Testis (tissue), 3 donors: Measurements from ENCODE around the gene AGA. TPM values are rescaled to one million over a fixed set of nuclear protein-coding genes. Genes with fewer than 3 reads are reported as not detected.

Experiments
- DNase-seq: peaks from one replicate; pipeline ENCODE4 v3.0.0-alpha.2; 2019
- H3K27ac ChIP-seq, 2 donors: fragments of 200-600 bp; sonication (generic); one replicate each; pipeline ENCODE4 v1.5.1; 2019
- H3K27me3 ChIP-seq: fragments of 200-600 bp; sonication (generic); one replicate; pipeline ENCODE4 v1.5.1; 2019
- H3K36me3 ChIP-seq: fragments of 200-600 bp; sonication (generic); one replicate; pipeline ENCODE4 v1.5.1; 2017; ENCODE audit warnings: low read depth; ENCODE audit errors: missing control alignments
- H3K4me1 ChIP-seq: fragments of 200-600 bp; sonication (generic); one replicate; pipeline ENCODE4 v1.5.1; 2019
- H3K4me3 ChIP-seq, 2 donors: fragments of 200-600 bp; sonication (generic); one replicate each; pipeline ENCODE4 v1.5.1; 2017 to 2019
- H3K9me3 ChIP-seq: fragments of 200-600 bp; sonication (generic); one replicate; pipeline ENCODE4 v1.5.1; 2017
- CTCF ChIP-seq, 3 experiments: fragments of 450-650 bp in 2 of 3; fragments of 200-600 bp in 1 of 3; sonication (generic) in 1 of 3; IDR thresholded peaks; one replicate each; pipeline ENCODE4 v1.5.1; 2016 to 2019; ENCODE audit warnings: antibody characterized with exemption in 3 of 3, mild to moderate bottlenecking in 2 of 3, moderate library complexity in 1 of 3
- POLR2A ChIP-seq: fragments of 450-650 bp; IDR thresholded peaks from one replicate; pipeline ENCODE4 v1.6.1; 2017; ENCODE audit warnings: antibody characterized with exemption, mild to moderate bottlenecking, moderate library complexity
- WGBS, 2 donors: methylation state at CpG; one replicate each; pipeline ENCODE4 v1.1.5; 2018; 5-methylcytosine and 5-hydroxymethylcytosine counted together
- intact Hi-C: fragments of 100-400 bp; cut with DNase I; formaldehyde crosslinking; loops from one replicate; pipeline ENCODE4 v1.15.1; 2023; ENCODE audit warnings: low total_unique reads
- polyA plus RNA-seq: library from polyadenylated mRNA; stranded (reverse); fragments of 350-450 nt; fragmentation: Illumina TruSeq; extraction: RNeasy Lipid Tissue Mini Kit (QIAGEN cat#74804); gene quantifications from one replicate; pipeline ENCODE4 v1.2.3, GENCODE V29; 2014; ENCODE audit warnings: low read depth, low replicate concordance; ENCODE audit not compliant: insufficient read depth
- total RNA-seq, 2 donors: library from RNA; depleted of rRNA; stranded (reverse); fragments of >200 nt; gene quantifications; one replicate each; pipeline ENCODE4 v1.2.3, GENCODE V29; 2016

Gene AGA
- total and polyA plus RNA-seq, 3 donors from 2014 or later = 24.0 to 50.2 (median 39.0) TPM

GRCh38 chr4:177410566-177410965 lies 31.7 kb downstream of the AGA start:
- H3K27ac ChIP-seq = no peak overlapping the region
- intact Hi-C loops = no loop called here
- H3K4me3 ChIP-seq = no peak overlapping the region
- TF ChIP-seq POLR2A (no peak), CTCF (IDR thresholded peaks at IDR 0.05) (no peak)
- H3K27me3 ChIP-seq = no peaks in the 10 kb centered on the region
- no peaks in the 10 kb centered on the region for H3K4me1 ChIP-seq
- no peaks in the 10 kb centered on the region for H3K9me3 ChIP-seq
- DNase-seq = no peak
- no peaks in the 10 kb centered on the region for H3K36me3 ChIP-seq

- Histone ChIP-seq H3K9me3 (no peaks in the 10 kb centered on the region), H3K27me3 (no peaks in the 10 kb centered on the region), H3K4me3 (peak overlapping the region; percentile 15 to 27), H3K27ac (no peak overlapping the region), H3K4me1 (no peaks in the 10 kb centered on the region), H3K36me3 (no peaks in the 10 kb centered on the region)
- WGBS, 2 donors = 68 to 84% methylated on average over 25 of the region's 25 CpGs
- intact Hi-C loops = no loop called here
- TF ChIP-seq CTCF (IDR thresholded peaks at IDR 0.05) (no peak), POLR2A (no peak)
- peak; percentile 26 for DNase-seq
These were observed 34.2 kb downstream of the AGA start for GRCh38 chr4:177408023-177408422.

GRCh38 chr4:177405508-177405907 lies 36.7 kb downstream of the AGA start:
- Histone ChIP-seq H3K4me3 (no peak overlapping the region), H3K36me3 (no peaks in the 10 kb centered on the region), H3K9me3 (no peaks in the 10 kb centered on the region), H3K27me3 (no peaks in the 10 kb centered on the region), H3K27ac (no peak overlapping the region), H3K4me1 (no peaks in the 10 kb centered on the region)
- no peak for TF ChIP-seq POLR2A
- TF ChIP-seq CTCF (IDR thresholded peaks at IDR 0.05) = no peak
- DNase-seq = no peak
- 76 to 84% methylated on average over 2 of the region's 2 CpGs for WGBS, 2 donors
- intact Hi-C loops = no loop called here

- Histone ChIP-seq H3K36me3 (no peaks in the 10 kb centered on the region), H3K4me3 (no peak overlapping the region), H3K9me3 (no peaks in the 10 kb centered on the region), H3K27me3 (no peaks in the 10 kb centered on the region), H3K27ac (no peak overlapping the region), H3K4me1 (no peaks in the 10 kb centered on the region)
- intact Hi-C loops = no loop called here
- TF ChIP-seq CTCF (IDR thresholded peaks at IDR 0.05) (no peak), POLR2A (no peak)
- 68 to 74% methylated on average over 4 of the region's 4 CpGs for WGBS, 2 donors
- DNase-seq = no peak
These were observed 37.3 kb downstream of the AGA start for GRCh38 chr4:177404986-177405385.

- Histone ChIP-seq H3K36me3 (no peaks in the 10 kb centered on the region), H3K4me3 (no peak overlapping the region), H3K9me3 (no peaks in the 10 kb centered on the region), H3K27me3 (no peaks in the 10 kb centered on the region), H3K27ac (no peak overlapping the region), H3K4me1 (no peaks in the 10 kb centered on the region)
- DNase-seq = no peak
- intact Hi-C loops = no loop called here
- WGBS, 2 donors = 73 to 77% methylated on average over 3 of the region's 3 CpGs
- TF ChIP-seq POLR2A (no peak), CTCF (IDR thresholded peaks at IDR 0.05) (no peak)
These were observed 37.9 kb downstream of the AGA start for GRCh38 chr4:177404342-177404741.
